Measurements from ENCODE around the gene IFNA7.
"Not testable (repeated sequence)": the region's sequence is repeated elsewhere in the genome, so short reads cannot be mapped to it uniquely, and the experiment has no call there.

The IFNA7 gene

DNA sequence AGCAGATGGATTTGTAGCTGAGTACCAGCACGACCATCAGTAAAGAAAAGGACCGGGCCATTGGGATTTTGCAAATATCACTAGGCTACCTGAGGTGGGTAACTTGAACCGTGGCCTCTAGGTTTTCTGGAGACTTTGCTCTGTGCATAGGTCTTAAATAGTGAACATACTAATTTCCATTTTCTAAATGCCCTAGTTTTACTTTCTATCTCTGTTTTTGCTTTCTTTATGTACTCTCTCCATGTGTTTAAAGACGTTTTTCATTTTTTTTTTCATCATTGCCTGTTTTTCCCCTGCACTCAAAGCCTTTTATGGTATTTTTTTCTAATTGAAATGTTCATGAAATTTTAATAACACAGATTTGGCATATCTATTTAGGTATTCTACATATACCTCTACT lies at the start of gene IFNA7:
Gene IFNA7, minus strand, starts transcription at position 101 of the 400 bp plus-strand sequence. Its CDS starts 40 bp downstream, at position 61.
- DNase-seq, result not testable (repeated sequence)

GRCh38 chr9:21251638-21252037 lies 49.6 kb upstream of the IFNA7 start:
- no peak for DNase-seq

GRCh38 chr9:21251190-21251589 lies 49.2 kb upstream of the IFNA7 start:
- DNase-seq, result no peak

DNA sequence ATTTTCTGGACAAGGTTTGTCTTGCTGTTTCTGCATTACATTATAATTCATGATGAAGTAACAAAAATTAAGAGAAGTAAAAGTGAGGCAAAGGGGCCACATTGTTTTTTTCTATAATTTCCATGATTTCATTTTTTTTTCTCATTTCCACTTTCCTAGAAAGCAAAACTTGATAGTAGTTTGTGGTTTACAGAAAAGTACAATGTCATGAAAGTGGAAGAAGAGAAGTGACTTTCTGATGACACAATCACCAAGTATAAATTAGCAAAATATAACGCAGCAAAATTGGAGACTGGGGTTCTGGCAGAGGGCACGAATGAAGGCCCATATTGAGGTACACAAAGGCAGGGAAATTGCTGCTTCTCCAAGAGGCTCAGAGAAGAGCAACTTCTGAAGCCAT lies 42.8 kb upstream of the IFNA7 start:
- DNase-seq, result no peak

DNA sequence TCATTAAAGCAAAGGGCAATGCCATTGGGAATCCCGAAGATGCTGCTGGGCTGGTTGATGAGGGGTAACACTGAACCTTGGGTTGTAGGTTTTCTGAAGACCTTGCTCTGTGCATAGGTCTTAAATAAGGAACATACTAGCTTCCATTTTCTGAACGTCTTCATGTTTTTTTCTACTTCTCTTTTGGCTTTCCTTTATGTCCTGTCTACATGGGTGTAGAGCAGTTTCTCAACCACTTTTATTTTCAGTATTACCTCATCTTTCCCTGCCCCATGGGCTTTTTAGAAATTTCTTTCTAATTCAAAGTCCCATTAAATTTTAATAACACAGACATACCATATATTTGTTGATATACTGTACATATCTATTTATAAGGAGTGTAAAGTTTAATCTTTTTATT lies 37.9 kb upstream of the IFNA7 start, which contains the start of gene IFNA14:
Gene IFNA14, minus strand, starts transcription at position 95 of the 400 bp plus-strand sequence. Its CDS starts 70 bp downstream, at position 25.
- no peak for DNase-seq

DNA sequence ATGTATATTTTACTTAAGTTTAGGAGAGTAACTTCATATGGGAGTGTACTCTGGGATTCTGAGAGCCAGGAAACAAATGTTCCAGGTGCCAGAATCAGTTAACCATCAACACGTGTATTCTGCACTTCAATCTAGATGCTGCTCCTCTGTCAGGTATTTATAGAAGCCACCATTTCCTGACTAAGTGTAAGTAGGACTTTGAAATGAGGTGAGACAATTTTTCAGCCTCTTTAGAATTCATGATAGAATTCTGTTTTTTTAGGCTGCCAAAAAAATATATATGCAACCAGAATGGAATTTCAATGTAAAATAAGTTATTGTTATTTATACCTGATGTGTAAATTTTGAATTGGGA lies 34.3 kb upstream of the IFNA7 start:
- DNase-seq, result not testable (repeated sequence)

GRCh38 chr9:21235468-21236359 lies 33.7 kb upstream of the IFNA7 start:
- not testable (repeated sequence) for DNase-seq

- DNase-seq, result no peak
These were observed 32.2 kb upstream of the IFNA7 start for GRCh38 chr9:21234153-21234687.

DNA sequence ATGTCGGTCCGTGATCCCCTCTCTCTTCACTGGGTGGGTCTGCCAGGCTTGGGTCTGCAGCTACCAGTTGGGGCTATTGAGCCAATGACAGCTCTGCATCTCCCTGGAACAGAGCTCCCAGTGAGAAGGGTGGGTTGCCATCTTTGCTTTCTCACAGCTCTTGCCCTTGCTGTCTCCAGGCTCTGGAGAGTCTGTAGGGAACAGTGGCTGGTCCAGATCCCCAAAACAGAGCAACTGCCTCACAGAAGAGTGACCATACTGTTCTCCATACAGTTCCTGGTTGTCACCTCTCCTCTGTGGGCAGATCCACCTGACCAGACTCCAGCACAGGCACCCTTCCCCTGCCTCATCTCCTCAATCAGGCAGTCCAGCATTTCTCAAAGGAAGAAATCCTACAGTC lies 31.3 kb upstream of the IFNA7 start:
- DNase-seq, result no peak

GRCh38 chr9:21228122-21228521 lies 26.1 kb upstream of the IFNA7 start, which contains the start of gene IFNA17:
IFNA17 (minus strand) TSS chr9:21228222; CDS start chr9:21228173, 49 bp downstream.
- DNase-seq, result no peak

- not testable (repeated sequence) for DNase-seq
These were observed 15.2 kb upstream of the IFNA7 start, which contains the start of gene IFNA16 for GRCh38 chr9:21217211-21217610. IFNA16 (minus strand) TSS chr9:21217311; CDS start chr9:21217305, 6 bp downstream.

- not testable (repeated sequence) for DNase-seq
These were observed 11.7 kb upstream of the IFNA7 start for GRCh38 chr9:21213411-21214326.

DNA sequence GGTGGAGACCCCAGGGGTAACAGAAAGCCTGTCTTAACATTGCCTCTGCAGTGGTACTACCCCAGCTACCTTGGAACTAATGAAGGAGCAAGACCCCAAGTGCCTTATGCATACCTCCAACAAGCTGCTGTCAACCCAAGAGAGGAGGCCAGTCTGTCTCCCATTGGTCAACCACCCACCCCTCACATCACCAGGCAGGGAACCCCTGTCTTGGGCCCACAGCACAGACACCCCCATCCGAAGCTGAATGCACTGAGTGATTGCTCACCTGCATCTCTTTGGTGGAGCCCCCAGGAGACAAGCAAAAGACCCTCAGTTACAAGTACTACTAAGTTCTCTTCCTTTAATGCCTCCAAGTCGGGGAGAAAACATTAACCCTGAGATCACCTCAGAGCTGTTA lies 10.2 kb upstream of the IFNA7 start:
- not testable (repeated sequence) for DNase-seq

DNA sequence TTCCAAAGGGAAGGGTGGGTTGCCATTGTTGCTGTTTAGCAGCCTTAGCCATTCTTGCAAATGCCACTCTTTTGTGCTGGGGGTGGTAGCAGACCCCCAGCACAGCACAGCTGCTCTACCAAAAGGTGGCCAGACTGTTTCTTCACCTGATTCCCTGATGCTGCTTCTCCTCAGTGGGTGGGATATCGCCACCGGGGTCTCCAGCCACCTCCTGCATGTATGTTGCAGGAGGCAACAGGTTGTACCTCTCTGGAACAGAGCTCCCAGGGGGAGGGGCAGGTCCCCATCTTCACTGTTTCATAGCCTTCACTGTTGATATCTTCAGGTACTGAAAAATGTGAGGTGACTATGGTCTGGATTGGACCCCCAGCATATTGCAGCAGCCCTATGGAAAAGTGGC lies 8.8 kb upstream of the IFNA7 start:
- DNase-seq, result not testable (repeated sequence)

DNA sequence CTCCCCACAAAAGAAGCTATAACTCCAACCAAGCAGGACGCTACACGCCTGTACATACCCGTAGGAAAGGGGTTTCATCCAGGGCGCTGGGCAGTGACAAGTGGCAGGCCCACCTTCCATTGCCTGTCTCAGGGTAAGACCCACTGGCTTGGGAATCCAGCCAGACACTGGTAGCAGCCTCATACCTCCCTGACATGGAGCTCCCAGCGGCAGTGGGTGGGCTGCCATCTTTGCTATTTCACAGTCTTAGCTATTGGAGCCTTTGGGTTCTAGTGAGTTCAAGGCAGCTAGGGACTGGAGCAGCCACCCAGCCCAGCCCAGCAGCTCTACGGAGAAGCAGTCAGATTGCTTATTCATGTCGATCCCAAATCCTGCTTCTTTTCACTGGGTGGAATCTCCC lies 8.3 kb upstream of the IFNA7 start:
- no peak for DNase-seq

DNA sequence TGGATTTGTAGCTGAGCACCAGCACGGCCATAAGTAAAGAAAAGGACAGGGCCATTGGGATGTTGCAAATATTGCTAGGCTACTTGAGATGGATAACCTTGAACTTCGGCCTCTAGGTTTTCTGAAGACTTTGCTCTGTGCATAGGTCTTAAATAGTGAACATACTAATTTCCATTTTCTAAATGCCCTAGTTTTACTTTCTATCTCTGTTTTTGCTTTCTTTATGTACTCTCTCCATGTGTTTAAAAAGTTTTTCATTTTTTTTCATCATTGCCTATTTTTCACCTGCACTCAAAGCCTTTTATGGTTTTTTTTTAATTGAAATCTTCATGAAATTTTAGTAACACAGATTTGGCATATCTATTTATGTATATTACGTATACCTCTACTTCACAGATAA lies 5.0 kb upstream of the IFNA7 start, which contains the start of gene IFNA10:
Gene IFNA10, minus strand, starts transcription at position 101 of the 400 bp plus-strand sequence. Its CDS starts 46 bp downstream, at position 55.
- not testable (repeated sequence) for DNase-seq

GRCh38 chr9:21205204-21205603 lies 3.2 kb upstream of the IFNA7 start:
- no peak for DNase-seq

DNA sequence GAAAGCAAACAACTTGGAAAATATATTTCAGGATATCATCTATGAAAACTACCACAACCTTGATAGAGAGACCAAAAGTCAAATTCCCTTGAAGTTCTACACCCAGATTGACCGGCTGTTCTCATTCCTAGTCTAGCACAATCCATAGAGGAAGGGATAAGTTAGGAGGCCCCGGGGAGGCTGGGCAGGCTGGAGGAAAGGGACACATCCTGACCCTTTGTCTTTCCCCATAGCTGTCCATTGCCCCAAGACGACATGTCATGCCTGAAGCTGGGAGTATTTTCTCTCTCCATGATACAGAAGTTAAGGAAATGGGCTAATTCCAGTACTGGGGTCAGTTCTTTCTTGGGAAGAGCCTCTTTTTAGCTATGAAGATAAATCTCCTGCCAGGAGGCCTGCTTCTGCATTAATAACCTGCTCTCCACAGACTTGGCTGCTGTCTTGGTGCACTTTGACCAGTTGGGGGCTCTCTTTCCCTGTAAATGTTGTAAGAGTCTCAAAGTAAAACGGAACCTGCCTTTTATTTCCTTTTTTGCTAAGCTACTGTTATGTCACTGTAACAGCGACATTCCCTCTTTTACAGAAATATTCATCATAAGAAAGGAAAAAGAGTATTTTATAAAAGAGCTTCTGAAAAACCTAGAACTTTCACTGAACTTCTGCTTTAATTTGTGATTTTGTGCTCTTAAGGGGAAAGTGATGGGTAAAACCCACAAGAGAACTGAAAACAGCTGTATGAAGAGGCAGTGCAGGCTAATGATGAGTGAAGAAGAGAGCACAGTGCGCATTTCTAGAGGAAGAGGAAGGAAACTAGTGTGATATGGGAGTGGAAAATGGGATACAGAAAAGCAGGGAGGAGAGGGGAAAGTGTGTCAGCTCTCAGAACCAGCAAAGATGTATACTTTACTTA lies 6.9 kb downstream of the IFNA7 start:
- not testable (repeated sequence) for DNase-seq

DNA sequence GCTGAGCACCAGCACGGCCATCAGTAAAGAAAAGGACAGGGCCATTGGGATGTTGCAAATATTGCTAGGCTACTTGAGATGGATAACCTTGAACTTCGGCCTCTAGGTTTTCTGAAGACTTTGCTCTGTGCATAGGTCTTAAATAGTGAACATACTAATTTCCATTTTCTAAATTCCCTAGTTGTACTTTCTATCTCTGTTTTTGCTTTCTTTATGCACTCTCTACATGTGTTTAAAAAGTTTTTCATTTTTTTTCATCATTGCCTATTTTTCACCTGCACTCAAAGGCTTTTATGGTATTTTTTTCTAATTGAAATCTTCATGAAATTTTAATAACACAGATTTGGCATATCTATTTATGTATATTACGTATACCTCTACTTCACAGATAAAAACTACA lies 14.5 kb downstream of the IFNA7 start, which contains the start of gene IFNA4:
Gene IFNA4, minus strand, starts transcription at position 101 of the 400 bp plus-strand sequence. Its CDS starts 56 bp downstream, at position 45.
- DNase-seq, result not testable (repeated sequence)

- DNase-seq, result not testable (repeated sequence)
These were observed 18.9 kb downstream of the IFNA7 start for GRCh38 chr9:21182810-21183736.

All from NCI-H187 treated with DMSO at 0.1 percent for 48 hours (cell line).